H7 (cell line): ENCODE data around the gene ESR2. TPM values are rescaled to one million over a fixed set of nuclear protein-coding genes. Genes with fewer than 3 reads are reported as not detected.
"Not testable (repeated sequence)": the region's sequence is repeated elsewhere in the genome, so short reads cannot be mapped to it uniquely, and the experiment has no call there.

Experiments used
- DNase-seq: peaks from one replicate; pipeline ENCODE4 v3.0.0; 2012
- H3K27me3 ChIP-seq: 2 replicates; pipeline ENCODE4 v1.6.0; 2011; ENCODE audit warnings: mild to moderate bottlenecking, low read length; ENCODE audit not compliant: control insufficient read depth, insufficient read depth
- H3K36me3 ChIP-seq: replicated peaks from 2 replicates; pipeline ENCODE4 v1.5.1; 2011; ENCODE audit warnings: low read length; ENCODE audit not compliant: control insufficient read depth, insufficient read depth
- H3K4me3 ChIP-seq: 2 replicates; pipeline ENCODE4 v1.5.1; 2011; ENCODE audit warnings: low read depth, mild to moderate bottlenecking, control low read depth, low read length, moderate library complexity; ENCODE audit not compliant: insufficient read depth
- total RNA-seq: library from RNA; depleted of rRNA; stranded (reverse); fragments of >200 nt; shearing (Covaris generic); gene quantifications from 2 replicates; pipeline ENCODE4 v1.2.3, GENCODE V29; 2014

Gene ESR2
- total RNA-seq, 1 experiment from 2014 or later: 0.07 TPM

DNA sequence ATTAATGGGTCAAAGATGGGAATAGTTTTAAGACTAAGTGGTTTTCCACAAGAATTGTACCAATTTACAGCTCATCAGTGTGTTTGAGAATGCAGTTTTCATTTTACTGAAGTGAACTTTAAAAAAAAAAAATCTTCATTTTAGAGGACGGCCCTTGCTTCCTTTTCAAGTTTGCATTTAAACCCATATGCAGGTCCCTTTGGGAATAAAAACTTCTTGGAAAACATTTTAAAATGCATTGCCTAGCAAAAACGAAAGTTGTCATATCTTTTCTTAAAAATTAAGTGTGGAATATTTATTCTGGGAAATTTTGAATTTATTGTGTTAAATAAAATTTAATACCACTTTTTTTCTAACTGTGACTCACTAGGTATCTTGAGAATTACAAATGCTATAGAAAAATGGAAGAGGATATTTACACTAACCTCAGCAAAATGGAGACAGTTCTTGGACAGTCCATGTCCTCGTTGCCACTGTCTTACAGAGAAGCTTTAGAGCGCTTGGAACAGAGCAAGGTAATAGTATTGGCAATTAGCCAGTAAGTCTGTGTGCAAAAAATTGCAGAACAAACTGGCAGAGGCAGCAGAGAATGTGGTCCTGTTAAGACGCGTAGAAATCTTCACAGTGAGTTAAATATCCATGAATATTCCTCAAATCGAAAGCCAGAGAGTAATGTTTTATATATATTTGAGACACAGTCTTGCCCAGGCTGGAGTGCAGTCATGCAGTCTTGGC is 231.6 kb downstream of the ESR2 start:
- no peak for DNase-seq
- Histone ChIP-seq H3K36me3 (no peaks in the 10 kb centered on the region; the same call in none of the 2 replicates), H3K4me3 (no peak overlapping the region), H3K27me3 (no peaks in the 10 kb centered on the region)

DNA sequence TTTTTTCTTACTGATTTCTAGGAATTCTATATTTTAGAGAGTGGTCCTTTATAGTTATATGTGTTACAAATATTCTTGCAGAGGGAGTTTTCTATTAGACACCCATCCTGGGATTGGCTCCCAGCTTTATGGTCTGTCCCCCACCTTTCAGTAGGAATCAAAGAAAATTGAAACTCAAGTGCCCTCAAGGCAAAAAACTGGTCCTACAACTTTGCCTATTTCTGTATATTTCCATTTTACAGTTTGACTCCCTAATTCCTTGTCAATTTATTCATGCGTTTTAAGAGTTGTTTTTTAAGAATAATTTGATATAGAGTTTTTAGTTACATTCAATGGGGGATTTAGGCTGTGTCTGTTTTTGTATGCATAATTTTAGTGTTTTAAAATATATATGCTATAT is 232.5 kb downstream of the ESR2 start:
- Histone ChIP-seq H3K27me3 (no peaks in the 10 kb centered on the region), H3K36me3 (no peaks in the 10 kb centered on the region; the same call in none of the 2 replicates), H3K4me3 (no peak overlapping the region)
- no peak for DNase-seq

DNA sequence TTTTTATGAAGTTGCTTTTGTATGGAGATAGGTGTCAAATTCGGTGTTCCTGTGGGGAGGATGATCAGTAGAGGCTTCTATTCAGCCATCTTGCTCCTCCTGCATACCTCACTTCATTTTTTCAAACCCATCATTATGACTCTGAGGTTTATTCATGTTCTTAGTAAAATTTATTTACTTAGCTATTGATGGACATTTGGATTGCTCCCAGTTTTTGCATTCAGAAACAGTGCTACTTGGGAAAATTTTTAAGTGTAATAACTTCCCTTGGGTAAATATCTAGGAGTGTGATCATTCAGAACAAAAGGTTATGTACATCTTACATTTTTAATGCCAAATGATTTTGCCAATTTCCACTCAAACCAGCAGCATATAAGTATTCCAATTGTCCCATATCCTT is 233.1 kb downstream of the ESR2 start:
- Histone ChIP-seq H3K4me3 (no peak overlapping the region), H3K27me3 (no peaks in the 10 kb centered on the region), H3K36me3 (no peaks in the 10 kb centered on the region; the same call in none of the 2 replicates)
- DNase-seq: no peak

DNA sequence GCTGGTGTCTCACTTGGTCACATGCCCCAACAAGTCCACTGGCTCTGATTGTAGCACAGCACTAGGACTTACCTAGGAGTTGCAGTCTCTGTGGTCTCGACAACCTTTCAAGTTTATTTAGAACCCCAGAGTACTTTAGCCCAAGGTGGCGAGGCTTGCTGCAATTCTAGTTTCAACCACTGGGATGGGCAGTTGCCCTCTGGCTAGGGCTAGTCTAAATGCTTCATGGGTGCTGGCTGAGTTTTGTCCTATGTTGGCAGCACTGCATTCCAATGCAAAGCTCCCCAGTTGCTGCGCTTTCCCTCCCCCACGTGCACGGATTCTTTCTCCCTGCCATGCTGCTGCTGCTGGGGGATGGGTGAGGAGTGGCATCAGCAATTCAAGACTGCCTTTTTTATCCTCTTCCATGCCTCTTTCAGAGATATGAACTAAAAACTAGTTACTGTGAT is 233.5 kb downstream of the ESR2 start:
- Histone ChIP-seq H3K27me3 (no peaks in the 10 kb centered on the region), H3K4me3 (no peak overlapping the region), H3K36me3 (no peaks in the 10 kb centered on the region; the same call in none of the 2 replicates)
- peak; percentile 67 for DNase-seq

DNA sequence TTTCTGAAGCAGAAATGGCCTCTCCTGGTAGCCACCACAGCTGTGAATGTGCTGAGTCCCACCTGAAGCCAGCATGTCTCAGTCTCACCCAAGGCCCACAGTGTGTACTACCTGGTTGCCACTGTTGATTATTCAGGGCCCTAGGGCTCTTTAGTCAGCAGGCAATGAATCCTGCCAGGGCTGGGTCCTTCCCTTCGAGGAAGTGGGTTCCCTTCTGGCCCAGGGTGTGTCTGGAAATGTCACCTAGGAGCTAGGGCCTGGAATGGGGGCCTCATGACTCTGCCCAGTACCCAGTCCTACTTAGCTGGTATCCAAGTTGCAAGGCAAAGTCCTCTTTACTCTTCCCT is 234.0 kb downstream of the ESR2 start:
- no peaks in the 10 kb centered on the region for H3K27me3 ChIP-seq
- H3K4me3 ChIP-seq: no peak overlapping the region
- no peak for DNase-seq
- H3K36me3 ChIP-seq: no peaks in the 10 kb centered on the region; the same call in none of the 2 replicates

DNA sequence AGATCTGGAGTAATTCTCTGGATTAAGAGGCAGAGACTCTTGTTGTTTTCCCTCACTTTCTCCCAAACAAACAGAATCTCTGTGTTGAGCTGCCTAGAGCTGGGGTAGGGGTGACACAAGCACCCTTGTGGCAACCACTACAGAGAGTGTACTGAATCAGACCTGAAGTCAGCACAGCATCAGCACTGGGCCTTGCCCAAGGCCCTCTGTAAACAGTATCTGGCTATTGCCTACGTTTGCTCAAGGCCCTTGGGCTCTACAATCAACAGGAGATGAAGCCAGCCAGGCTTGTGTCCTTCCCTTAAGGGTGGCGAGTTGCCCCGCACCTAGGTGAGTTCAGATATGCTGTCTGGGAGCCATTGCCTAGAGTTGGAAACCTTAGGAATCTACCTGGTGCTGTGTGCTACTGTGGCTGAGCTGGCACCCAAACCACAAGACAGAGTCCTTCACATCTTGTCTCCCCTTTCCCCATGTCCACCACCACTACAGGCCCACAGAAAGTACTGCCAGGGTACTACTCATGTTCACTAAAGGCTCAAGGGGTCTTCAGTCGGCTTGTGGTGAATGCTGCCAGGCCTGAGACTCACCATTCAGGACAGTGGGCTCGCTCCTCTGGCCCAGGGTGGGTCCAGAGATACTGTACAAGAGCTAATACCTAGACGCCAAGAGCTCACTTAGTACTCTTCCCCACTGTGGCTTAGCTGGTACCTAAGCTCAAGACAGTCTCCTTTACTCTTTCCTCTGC is 234.5 kb downstream of the ESR2 start:
- Histone ChIP-seq H3K27me3 (no peaks in the 10 kb centered on the region), H3K36me3 (no peaks in the 10 kb centered on the region; the same call in none of the 2 replicates), H3K4me3 (no peak overlapping the region)
- no peak for DNase-seq

DNA sequence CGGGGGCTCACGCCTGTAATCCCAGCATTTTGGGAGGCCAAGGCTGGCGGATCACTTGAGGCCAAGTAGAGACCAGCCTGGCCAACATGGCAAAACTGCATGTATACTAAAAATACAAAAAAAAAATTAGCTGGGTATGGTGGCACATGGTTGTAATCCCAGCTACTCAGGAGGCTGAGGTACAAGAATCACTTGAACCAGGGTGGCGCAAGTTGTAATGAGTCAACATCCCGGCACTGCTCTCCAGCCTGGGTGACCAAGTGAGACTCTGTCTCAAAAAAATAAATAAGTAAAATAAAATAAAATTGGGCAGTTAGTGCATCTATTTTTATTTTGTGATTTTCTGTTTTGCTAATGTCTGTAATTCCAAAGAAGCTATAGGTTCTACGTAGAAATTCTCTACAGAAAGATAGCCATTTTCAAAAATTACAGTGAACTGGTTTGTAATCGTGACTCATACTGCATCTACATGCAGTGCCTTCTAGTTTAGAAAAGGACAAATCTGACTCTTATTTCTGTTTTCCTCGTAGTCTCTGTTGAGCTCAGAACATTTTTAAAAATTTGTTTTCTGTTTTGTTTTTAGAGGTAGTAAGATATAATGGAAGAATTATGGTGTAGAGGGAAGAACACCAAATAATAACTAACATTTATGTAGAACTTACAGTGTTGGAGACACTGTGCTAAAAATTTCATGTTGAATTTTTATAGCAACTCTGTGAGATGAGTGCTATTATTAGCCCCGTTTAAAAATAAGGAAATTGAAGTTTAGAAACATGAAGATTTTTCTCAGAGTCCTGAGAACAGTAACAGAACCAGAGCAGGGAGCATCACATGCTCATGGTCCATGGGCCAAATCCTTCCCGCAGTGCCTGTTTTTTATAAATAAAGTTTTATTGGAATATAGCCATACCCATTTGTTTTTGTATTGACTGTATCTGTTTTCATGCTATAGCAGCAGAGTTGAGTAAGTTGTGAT is 240.2 kb downstream of the ESR2 start:
- H3K4me3 ChIP-seq: no peak overlapping the region
- no peak for DNase-seq

DNA sequence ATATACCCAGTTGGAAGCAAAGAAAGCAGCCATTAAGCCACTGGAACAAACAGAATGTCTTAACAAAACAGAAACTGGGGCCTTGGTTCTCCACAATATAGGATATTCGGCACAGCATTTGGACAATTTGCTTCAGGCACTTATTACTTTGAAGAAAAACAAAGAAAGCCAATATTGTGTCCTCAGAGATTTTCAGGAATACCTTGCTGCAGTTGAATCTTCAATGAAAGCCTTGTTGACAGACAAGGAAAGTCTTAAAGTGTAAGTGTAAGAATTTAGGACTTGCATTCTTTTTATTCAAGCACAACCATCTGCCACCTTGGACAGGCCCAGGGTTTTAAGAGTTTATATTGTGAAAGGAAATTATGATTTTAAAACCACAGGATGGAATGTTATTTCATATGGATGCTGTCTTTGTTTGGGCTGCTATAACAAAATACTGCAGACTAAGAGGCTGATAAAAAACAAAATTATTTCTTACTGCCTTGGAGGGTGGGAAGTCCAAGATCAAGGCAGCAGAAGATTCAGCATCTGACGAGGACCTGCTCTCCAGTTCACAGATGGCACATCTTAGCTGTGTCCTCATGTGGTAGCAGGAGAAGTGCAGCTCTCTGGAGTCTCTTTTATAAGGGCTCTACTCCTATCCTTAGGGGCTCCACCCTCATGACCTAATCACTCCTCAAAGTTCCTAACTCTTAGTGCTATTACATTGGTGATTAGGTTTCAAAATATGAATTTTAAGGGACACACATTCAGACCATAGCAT is 244.4 kb downstream of the ESR2 start:
- Histone ChIP-seq H3K4me3 (no peak overlapping the region), H3K36me3 (peaks cover 3% of the 10 kb centered on the region), H3K27me3 (no peaks in the 10 kb centered on the region)
- no peak for DNase-seq

More for the DNA sequence above, 240.2 kb downstream of the ESR2 start:
- Histone ChIP-seq H3K36me3 (peaks cover 3% of the 10 kb centered on the region), H3K27me3 (no peaks in the 10 kb centered on the region)

DNA sequence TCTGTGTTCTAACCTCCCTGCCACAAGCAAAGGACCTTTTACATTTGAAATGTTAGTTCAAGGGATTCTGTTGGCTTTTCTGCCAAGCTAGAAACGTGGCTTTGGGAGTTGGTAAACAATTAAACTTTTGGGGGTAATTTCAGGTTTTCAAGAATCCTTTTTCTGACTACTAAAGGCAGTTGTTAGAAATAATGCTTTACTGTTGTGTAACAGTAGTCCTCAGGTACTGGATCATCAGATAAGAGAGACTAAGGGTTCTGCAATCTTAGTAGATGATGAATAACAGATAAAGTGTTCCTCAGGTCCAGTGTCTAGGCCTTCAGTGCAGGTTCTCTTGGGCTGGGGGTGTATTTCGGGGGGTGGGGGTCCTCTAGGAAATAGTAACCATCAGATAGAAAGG is 249.1 kb downstream of the ESR2 start:
- Histone ChIP-seq H3K4me3 (no peak overlapping the region), H3K27me3 (no peaks in the 10 kb centered on the region), H3K36me3 (peaks cover 2% of the 10 kb centered on the region; the same call in 1 of the 2 replicates)
- no peak for DNase-seq

DNA sequence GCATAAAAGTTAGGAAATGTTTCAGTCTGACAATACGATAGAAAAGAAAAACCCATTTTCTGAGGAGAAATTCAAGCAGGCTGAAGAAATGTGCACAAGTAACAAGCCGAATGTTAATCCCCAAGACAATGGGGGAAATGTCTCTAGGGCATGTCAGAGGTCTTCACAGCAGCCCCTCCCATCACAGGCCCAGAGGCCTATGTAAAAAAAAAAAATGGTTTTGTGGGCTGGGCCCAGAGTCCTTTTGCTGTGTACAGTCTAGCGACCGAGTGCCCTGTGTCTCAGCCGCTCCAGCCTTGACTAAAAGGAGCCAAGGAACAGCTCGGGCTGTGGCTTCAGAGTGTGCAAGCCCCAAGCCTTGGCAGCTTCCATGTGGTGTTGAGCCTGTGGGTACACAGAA is 250.9 kb downstream of the ESR2 start:
- H3K36me3 ChIP-seq, DNase-seq, H3K4me3 ChIP-seq, H3K27me3 ChIP-seq: not testable (repeated sequence)

DNA sequence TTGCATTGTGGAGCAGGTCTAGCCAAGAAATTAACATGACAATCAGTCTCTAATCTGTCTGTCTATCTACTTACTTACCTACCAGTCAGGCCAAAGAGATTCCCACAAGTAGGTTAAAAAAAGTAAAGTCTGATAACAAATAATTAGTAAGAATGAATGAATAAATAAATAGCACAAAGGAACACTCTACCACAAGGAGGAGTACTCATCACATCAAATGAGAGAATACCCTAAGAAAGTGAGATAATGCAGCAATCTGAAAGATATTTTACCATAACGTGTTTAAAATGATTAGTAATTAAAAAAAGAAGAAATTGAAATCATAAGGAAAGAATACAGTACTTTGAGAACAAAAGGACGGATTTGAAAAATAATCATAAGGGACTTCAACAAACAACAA is 254.1 kb downstream of the ESR2 start:
- Histone ChIP-seq H3K27me3 (no peaks in the 10 kb centered on the region), H3K36me3 (no peaks in the 10 kb centered on the region), H3K4me3 (no peak overlapping the region)
- DNase-seq: no peak

DNA sequence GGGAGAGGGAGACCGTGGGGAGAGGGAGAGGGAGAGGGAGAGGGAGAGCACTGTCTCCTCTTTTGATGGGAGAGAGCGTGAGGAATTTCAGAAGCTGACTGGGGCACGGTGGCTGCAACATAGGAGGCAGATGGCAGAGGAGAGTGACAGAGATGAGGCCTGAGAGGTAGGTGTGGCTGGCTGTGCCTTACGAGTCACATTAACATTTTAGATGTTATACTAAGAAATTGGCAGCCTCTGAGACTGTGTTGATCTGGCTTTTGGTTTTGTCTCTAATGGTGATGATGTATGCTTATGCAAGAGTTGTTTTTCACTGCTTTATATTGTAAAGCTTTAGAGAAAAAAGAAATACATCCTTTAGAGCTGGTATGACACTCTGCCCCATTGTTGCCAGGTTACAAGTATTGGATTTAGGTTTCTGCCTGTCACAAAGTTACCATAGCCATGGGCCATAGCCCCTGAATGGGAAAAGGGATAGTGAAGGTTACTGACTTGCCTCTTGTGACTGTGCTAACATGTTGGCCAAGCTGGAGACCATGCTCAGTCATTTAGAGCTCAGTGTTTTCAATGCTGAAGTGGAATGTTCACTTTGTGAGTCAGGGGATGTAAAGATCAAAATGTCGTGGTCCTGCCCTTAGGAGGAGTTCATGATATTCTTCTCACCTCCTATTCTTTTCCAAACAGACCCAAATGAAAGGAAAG is 255.2 kb downstream of the ESR2 start:
- no peak for DNase-seq
- no peaks in the 10 kb centered on the region for H3K27me3 ChIP-seq
- no peak overlapping the region for H3K4me3 ChIP-seq
- no peaks in the 10 kb centered on the region for H3K36me3 ChIP-seq
